ENCODE data around the gene YARS1.
"Not testable (repeated sequence)": the region's sequence is repeated elsewhere in the genome, so short reads cannot be mapped to it uniquely, and the experiment has no call there.

Gene YARS1

GRCh38 chr1:32817815-32818786 lies 943 bp upstream of the YARS1 start:
- H3K4me3 ChIP-seq (ENCODE audit: low read depth, low read length): peak overlapping the region; percentile 88

DNA sequence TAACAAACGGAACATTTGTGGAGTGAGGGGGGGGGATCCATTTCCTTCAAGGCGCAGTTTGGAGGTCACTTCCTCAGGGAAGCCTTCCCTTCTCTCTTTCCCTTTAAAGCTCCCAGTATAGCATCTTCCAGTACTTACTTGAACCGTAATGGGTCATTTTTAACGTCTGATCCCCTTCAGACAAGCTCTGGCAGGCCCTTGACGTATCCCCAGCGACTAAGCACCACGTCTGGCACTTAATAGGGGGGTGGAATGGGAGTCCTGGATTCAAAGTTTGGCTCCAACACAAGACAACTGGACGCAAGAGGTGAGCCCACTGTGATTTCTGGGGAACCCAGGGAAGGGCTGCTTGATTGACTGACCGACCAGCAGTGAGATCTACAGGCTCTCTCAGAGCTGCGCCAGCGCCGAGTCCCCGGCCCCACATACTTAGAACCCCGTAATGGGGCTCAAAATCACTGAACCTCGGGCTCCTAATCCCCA lies 441 bp downstream of the YARS1 start:
- H3K4me3 ChIP-seq (ENCODE audit: low read depth, low read length): peak overlapping the region; percentile 99

- no peak overlapping the region for H3K4me3 ChIP-seq (ENCODE audit: low read depth, low read length)
Measured at GRCh38 chr1:32813941-32814739, 3.0 kb downstream of the YARS1 start.

DNA sequence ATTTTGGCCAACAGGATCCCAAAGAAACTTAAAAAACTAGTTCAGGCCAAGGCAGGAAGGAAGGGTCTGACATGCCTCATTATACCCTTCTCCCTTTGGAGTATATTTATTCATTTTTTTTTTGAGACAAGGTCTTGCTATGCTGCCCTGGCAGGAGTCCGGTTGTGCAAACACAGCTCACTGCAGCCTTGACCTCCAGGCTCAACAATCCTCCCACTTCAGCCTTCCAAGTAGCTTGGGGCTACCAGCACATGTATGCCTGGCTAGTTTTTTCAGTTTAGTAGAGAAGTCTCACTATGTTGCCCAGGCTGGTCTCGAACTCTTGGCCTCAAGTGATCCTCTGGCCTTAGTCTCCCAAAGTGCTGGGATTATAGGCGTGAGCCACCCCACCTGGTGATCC lies 5.2 kb downstream of the YARS1 start:
- no peak overlapping the region for H3K4me3 ChIP-seq (ENCODE audit: low read depth, low read length)

- no peak overlapping the region for H3K4me3 ChIP-seq (ENCODE audit: low read depth, low read length)
Measured at GRCh38 chr1:32811265-32811664, 5.9 kb downstream of the YARS1 start.

- H3K4me3 ChIP-seq (ENCODE audit: low read depth, low read length): no peak overlapping the region
Measured at GRCh38 chr1:32810358-32810757, 6.8 kb downstream of the YARS1 start.

DNA sequence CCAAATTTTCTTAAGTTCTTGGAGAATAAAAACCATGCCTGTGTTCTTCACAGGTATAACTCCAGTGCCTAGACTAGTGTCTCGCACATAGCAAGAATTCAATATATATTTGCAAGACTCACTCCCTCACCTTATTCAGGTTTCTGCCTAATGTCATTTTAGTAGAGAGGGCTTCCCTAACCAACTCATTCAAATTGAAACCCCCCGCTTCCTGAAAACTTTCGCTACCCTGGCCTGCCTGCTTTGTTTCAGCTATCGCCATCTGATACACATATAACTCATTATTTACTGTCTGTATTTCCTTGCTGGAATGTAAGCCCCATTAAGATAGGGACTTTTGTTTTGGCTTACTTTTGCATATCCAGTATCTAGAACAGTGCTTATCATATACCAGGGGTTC lies 8.6 kb downstream of the YARS1 start:
- H3K4me3 ChIP-seq (ENCODE audit: low read depth, low read length): no peak overlapping the region

- H3K4me3 ChIP-seq (ENCODE audit: low read depth, low read length): no peak overlapping the region
Measured at GRCh38 chr1:32806910-32807523, 10.1 kb downstream of the YARS1 start.

DNA sequence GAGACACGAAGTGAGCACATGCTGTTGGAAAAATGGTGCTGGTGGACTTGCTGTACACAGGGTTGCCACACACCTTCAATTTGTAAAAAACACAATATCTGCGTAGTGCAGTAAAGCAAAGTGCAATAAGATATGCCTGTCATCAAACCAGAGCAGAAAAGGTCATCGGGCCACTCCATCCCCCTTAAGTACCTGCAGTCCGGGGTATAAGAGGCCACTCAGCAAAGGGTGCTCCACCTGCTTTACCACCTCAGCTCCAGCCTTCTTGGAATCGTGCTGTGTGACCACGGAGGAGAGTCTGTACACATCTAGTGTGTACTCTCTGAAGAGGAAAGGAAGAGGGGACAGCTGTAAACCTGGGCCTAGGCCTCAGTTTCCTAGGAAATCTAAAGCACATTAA lies 10.9 kb downstream of the YARS1 start:
- H3K4me3 ChIP-seq (ENCODE audit: low read depth, low read length): no peak overlapping the region

DNA sequence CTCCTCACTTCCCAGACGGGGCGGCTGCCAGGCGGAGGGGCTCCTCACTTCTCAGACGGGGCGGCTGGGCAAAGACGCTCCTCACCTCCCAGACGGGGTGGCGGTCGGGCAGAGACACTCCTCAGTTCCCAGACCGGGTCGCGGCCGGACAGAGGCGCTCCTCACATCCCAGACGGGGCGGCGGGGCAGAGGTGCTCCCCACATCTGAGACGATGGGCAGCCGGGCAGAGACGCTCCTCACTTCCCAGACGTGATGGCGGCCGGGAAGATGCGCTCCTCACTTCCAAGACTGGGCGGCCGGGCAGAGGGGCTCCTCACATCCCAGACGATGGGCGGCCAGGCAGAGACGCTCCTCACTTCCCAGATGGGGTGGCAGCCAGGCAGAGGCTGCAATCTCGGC lies 12.7 kb downstream of the YARS1 start:
- not testable (repeated sequence) for H3K4me3 ChIP-seq (ENCODE audit: low read depth, low read length)

DNA sequence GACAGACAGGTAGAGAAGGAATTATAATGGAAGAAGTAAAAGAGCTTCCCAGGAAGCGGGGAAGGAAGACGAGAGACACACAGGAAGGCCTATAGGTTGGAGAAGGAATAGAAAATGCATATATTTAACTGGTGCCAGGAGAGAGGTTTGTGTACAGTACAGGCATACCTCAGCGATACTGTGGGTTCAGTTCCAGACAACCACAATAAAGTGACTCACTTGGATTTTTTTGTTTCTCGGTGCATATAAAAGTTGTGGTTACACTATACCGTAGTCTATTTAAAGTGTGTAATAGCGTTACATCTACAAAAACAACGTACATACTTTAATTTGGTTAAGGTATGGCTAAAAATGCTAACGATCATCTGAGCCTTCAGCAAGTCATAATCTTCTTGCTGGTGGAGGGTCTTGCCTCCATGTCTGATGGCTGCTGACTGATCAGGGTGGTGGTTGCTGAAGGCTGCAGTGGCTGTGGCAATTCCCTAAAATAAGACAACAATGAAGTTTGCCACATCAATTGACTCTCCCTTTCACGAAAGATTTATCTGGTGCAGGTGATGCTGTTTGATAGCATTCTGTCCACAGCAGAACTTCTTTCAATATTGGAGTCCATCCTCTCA lies 16.0 kb downstream of the YARS1 start:
- H3K4me3 ChIP-seq (ENCODE audit: low read depth, low read length): no peak overlapping the region

- H3K4me3 ChIP-seq (ENCODE audit: low read depth, low read length): no peak overlapping the region
Measured at GRCh38 chr1:32798679-32799416, 18.3 kb downstream of the YARS1 start.

DNA sequence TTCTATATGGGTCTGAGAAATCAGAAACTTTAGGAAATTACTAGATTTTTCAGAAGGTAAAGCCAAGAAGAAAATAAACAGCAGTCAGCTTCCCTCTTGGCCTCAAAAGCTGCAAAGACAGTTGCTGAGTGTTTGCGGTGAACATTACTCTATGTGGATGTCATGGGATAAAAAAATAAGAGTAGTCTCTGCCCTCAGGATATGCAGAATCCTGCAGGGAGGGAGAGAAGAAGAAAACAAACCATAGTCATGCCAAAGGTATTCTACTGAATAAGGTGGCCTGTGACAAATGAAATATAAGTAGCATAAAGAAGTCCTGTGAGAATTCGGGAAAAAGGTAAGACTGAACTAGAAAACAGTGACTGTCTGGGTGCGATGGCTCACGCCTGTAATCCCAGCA lies 19.0 kb downstream of the YARS1 start:
- H3K4me3 ChIP-seq (ENCODE audit: low read depth, low read length): no peak overlapping the region

DNA sequence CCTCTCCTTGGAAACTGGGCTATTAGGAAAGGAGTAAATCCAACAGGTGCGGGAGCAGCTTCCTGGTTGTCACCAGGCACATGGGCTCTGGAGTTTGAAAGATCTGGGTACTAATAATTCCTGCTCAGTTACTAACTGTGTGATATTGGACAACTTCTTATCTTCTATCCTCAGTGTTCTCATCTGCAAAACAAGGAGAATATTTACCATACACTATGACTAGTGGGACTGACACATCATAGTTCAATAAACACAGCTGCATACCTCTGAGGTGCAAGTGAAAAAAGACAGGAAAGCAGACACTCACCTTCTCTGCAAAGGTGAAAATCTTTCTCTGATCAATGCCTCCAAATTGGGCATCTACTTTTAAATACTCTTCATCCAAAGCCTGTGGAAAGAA lies 19.7 kb downstream of the YARS1 start:
- no peak overlapping the region for H3K4me3 ChIP-seq (ENCODE audit: low read depth, low read length)

DNA sequence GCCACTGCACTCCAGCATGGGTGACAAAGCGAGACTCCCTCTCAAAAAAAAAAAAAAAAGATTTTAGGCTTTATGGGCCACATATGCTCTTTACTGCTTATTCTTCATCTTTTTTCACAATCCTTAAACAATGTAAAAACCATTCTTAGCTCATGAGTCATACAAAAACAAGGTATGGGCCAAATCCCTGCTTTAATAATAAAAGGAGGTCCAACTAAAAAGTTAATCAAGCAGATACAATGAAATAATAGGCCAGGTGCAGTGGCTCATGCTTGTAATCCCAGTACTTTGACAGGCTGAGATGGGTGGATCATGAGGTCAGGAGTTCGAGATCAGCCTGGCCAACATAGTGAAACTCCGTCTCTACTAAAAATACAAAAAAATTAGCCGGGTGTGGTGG lies 21.4 kb downstream of the YARS1 start:
- H3K4me3 ChIP-seq (ENCODE audit: low read depth, low read length): not testable (repeated sequence)

- no peak overlapping the region for H3K4me3 ChIP-seq (ENCODE audit: low read depth, low read length)
Measured at GRCh38 chr1:32791881-32792280, 25.3 kb downstream of the YARS1 start.

GRCh38 chr1:32789356-32789755 lies 27.8 kb downstream of the YARS1 start:
- not testable (repeated sequence) for H3K4me3 ChIP-seq (ENCODE audit: low read depth, low read length)

- H3K4me3 ChIP-seq (ENCODE audit: low read depth, low read length): no peak overlapping the region
Measured at GRCh38 chr1:32786856-32787255, 30.3 kb downstream of the YARS1 start.

GRCh38 chr1:32784817-32785216 lies 32.3 kb downstream of the YARS1 start:
- no peak overlapping the region for H3K4me3 ChIP-seq (ENCODE audit: low read depth, low read length)

- H3K4me3 ChIP-seq (ENCODE audit: low read depth, low read length): no peak overlapping the region
Measured at GRCh38 chr1:32783851-32784250, 33.3 kb downstream of the YARS1 start.
